Erythroblast (primary cell): ENCODE data around the gene ICOSLG.
"Not testable (repeated sequence)": the region's sequence is repeated elsewhere in the genome, so short reads cannot be mapped to it uniquely, and the experiment has no call there.

Source experiments
- GATA1 ChIP-seq: IDR thresholded peaks from 2 replicates; pipeline ENCODE4 v1.6.1; 2011; ENCODE audit warnings: low read depth, mild to moderate bottlenecking, control low read depth, low read length, moderate library complexity
- POLR2A ChIP-seq: IDR thresholded peaks from 2 replicates; pipeline ENCODE4 v1.6.1; 2011; ENCODE audit warnings: mild to moderate bottlenecking, low read length

DNA sequence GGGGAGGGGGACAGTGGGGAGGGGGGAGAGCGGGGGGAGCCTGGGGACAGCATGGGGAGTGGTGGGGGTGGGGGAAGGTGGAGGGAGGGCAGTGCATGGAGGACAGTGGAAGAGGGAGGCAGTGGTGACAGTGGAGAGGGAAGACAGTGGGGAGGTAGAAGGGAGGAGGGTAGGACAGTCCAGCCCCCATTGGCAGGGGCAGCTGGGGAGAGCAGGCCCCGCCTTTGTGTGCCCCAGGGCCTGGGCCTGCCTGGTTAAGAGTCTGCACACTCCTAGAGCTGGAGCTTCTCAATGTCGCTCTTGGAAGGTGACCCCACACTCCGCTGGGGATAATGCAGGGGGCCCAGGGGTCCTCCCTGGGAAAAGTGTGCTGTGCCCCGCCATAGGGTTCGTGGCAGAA, 15.1 kb downstream of the ICOSLG start:
- not testable (repeated sequence) for TF ChIP-seq POLR2A, GATA1
